ENCODE results near the gene TFAP2B.

DNA sequence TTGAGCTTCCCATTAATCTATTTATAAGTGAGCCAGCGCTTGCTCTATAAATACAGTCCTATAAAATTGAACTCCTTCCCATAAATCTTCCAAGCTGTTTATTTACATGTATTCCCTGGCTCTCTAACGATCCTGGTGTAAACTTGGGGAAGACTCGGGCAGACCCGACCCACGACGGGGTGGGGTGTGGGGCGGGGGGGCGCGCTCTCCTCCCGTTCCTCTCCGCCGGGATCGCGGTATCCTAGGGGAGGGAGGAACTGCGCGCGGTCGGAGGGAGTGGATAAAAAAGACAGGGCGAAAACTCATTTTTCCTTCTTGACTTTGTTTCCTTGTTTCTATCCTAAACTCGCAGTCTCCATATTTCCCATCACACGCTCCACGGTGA lies 31.1 kb downstream of the TFAP2B start:
- TF ChIP-seq CTCF (conservative IDR thresholded peaks at IDR 0.05; ENCODE audit: low read length) (no peak), EZH2phosphoT487 (IDR thresholded peaks at IDR 0.05; ENCODE audit: borderline replicate concordance) (no peak)

All from Loucy (cell line).